Eye (tissue), 1 donor: ENCODE data around the gene PCDHB9.
"Not testable (repeated sequence)": the region's sequence is repeated elsewhere in the genome, so short reads cannot be mapped to it uniquely, and the experiment has no call there.

Experiments used
- DNase-seq: peaks from one replicate; pipeline ENCODE4 v3.0.0-alpha.2; 2015

The PCDHB9 gene

GRCh38 chr5:141189131-141189530 is 2.2 kb downstream of the PCDHB9 start:
- DNase-seq: not testable (repeated sequence)

- peak; percentile 44 for DNase-seq
Measured at GRCh38 chr5:141192110-141192725, 5.3 kb downstream of the PCDHB9 start, which contains the start of gene PCDHB10. Gene PCDHB10, plus strand, starts transcription at chr5:141192353. Its CDS starts 200 bp downstream, at chr5:141192553.

GRCh38 chr5:141194332-141194731 is 7.4 kb downstream of the PCDHB9 start:
- DNase-seq: not testable (repeated sequence)

- DNase-seq: no peak
Measured at GRCh38 chr5:141196363-141196762, 9.4 kb downstream of the PCDHB9 start.

- DNase-seq: peak; percentile 26
Measured at GRCh38 chr5:141199359-141200235, 12.6 kb downstream of the PCDHB9 start, which contains the start of gene PCDHB11. Gene PCDHB11, plus strand, starts transcription at chr5:141199627. Its CDS starts 148 bp downstream, at chr5:141199775.

- DNase-seq: not testable (repeated sequence)
Measured at GRCh38 chr5:141201126-141201525, 14.2 kb downstream of the PCDHB9 start.

GRCh38 chr5:141201646-141202045 is 14.7 kb downstream of the PCDHB9 start:
- DNase-seq: not testable (repeated sequence)

GRCh38 chr5:141208478-141208877 is 21.5 kb downstream of the PCDHB9 start, which contains the start of gene PCDHB12:
Gene PCDHB12, plus strand, starts transcription at chr5:141208719. Its CDS starts 189 bp downstream, at chr5:141208908.
- peak; percentile 36 for DNase-seq

GRCh38 chr5:141210281-141210680 is 23.3 kb downstream of the PCDHB9 start:
- DNase-seq: not testable (repeated sequence)

- not testable (repeated sequence) for DNase-seq
Measured at GRCh38 chr5:141210849-141211248, 23.9 kb downstream of the PCDHB9 start.

- peak; percentile 47 for DNase-seq
Measured at GRCh38 chr5:141213656-141214339, 26.8 kb downstream of the PCDHB9 start, which contains the start of gene PCDHB13. Gene PCDHB13, plus strand, starts transcription at chr5:141213919. Its CDS starts 205 bp downstream, at chr5:141214124.

GRCh38 chr5:141214583-141214982 is 27.6 kb downstream of the PCDHB9 start:
- not testable (repeated sequence) for DNase-seq

- not testable (repeated sequence) for DNase-seq
Measured at GRCh38 chr5:141215504-141215903, 28.5 kb downstream of the PCDHB9 start.

GRCh38 chr5:141216035-141216434 is 29.1 kb downstream of the PCDHB9 start:
- not testable (repeated sequence) for DNase-seq

- peak; percentile 51 for DNase-seq
Measured at GRCh38 chr5:141223112-141223783, 36.3 kb downstream of the PCDHB9 start, which contains the start of gene PCDHB14. Gene PCDHB14, plus strand, starts transcription at chr5:141223343. Its CDS starts 163 bp downstream, at chr5:141223506.

- DNase-seq: not testable (repeated sequence)
Measured at GRCh38 chr5:141224844-141225243, 37.9 kb downstream of the PCDHB9 start.

- DNase-seq: not testable (repeated sequence)
Measured at GRCh38 chr5:141225421-141225820, 38.5 kb downstream of the PCDHB9 start.

GRCh38 chr5:141234109-141234667 is 47.2 kb downstream of the PCDHB9 start:
- peak; percentile 37 for DNase-seq

- DNase-seq: not testable (repeated sequence)
Measured at GRCh38 chr5:141235922-141236321, 49.0 kb downstream of the PCDHB9 start.

- DNase-seq: no peak
Measured at GRCh38 chr5:141236516-141237313, 49.8 kb downstream of the PCDHB9 start.
